HepG2 (cell line): ENCODE data around the gene SPATC1L. TPM values are rescaled to one million over a fixed set of nuclear protein-coding genes. Genes with fewer than 3 reads are reported as not detected.

Experiments
- GATAD2A ChIP-seq: IDR thresholded peaks from 2 replicates; pipeline ENCODE4 v1.6.1; 2016
- KAT8 ChIP-seq: IDR thresholded peaks from 2 replicates; pipeline ENCODE4 v1.6.1; 2016; ENCODE audit warnings: missing genetic modification reagents, missing compliant biosample characterization
- YEATS2 ChIP-seq: sonication (generic); formaldehyde crosslinking; IDR thresholded peaks from 2 replicates; pipeline ENCODE4 v1.4.0; 2020; ENCODE audit warnings: missing genetic modification reagents, borderline replicate concordance
- ZBTB3 ChIP-seq: sonication (generic); formaldehyde crosslinking; IDR thresholded peaks from 2 replicates; pipeline ENCODE4 v1.4.0; 2020; ENCODE audit warnings: low read depth, mild to moderate bottlenecking, moderate library complexity, missing genetic modification reagents, borderline replicate concordance
- ZNF136 ChIP-seq: sonication (generic); formaldehyde crosslinking; IDR thresholded peaks from 2 replicates; pipeline ENCODE4 v1.8.1; 2022; ENCODE audit warnings: low read depth, mild to moderate bottlenecking, moderate library complexity, missing genetic modification reagents
- polyA plus RNA-seq, 8 experiments: library from polyadenylated mRNA; depleted of rRNA in 3 of 8; stranded (reverse) in 7 of 8; unstranded in 1 of 8; fragments of >200 nt; fragmentation: Illumina TruSeq in 4 of 8; extraction: Trizol in 4 of 8; gene quantifications; 2 replicates each; pipeline versions ENCODE4 v1.2.1 to v1.2.3, GENCODE V29; 2011 to 2016; ENCODE audit warnings: low read depth in 4 of 8, missing spikeins in 1 of 8, mixed read lengths in 1 of 8; ENCODE audit not compliant: insufficient read depth in 1 of 8
- total RNA-seq, 5 experiments: library from RNA; depleted of rRNA; stranded (reverse); fragments of >200 nt; fragmentation: Illumina TruSeq; extraction: Trizol; gene quantifications; 2 replicates each; pipeline ENCODE4 v1.2.3, GENCODE V29; 2016; ENCODE audit warnings: low read depth in 1 of 5
- TF ChIP-seq, protein P1 (sequence below): sonication (generic); formaldehyde crosslinking; IDR thresholded peaks from 2 replicates; pipeline ENCODE4 v1.5.1; 2020; ENCODE audit warnings: missing genetic modification reagents, mild to moderate bottlenecking, borderline replicate concordance
- TF ChIP-seq, protein P2 (sequence below): sonication (generic); formaldehyde crosslinking; IDR thresholded peaks from 2 replicates; pipeline ENCODE4 v1.5.0; 2020; ENCODE audit warnings: mild to moderate bottlenecking, missing genetic modification reagents
- TF ChIP-seq, protein P3 (sequence below): sonication (generic); formaldehyde crosslinking; IDR thresholded peaks from 2 replicates; pipeline ENCODE4 v1.5.1; 2020; ENCODE audit warnings: mild to moderate bottlenecking, missing genetic modification reagents, moderate library complexity
- TF ChIP-seq, protein P4 (sequence below): sonication (generic); formaldehyde crosslinking; IDR thresholded peaks from 2 replicates; pipeline ENCODE4 v1.4.0; 2020; ENCODE audit warnings: missing genetic modification reagents, borderline replicate concordance
- TF ChIP-seq, protein P5 (sequence below): sonication (generic); formaldehyde crosslinking; conservative IDR thresholded peaks from 2 replicates; pipeline ENCODE4 v1.8.0; 2022; ENCODE audit warnings: mild to moderate bottlenecking, moderate library complexity, missing genetic modification reagents
- TF ChIP-seq, protein P6 (sequence below): IDR thresholded peaks from 2 replicates; pipeline ENCODE4 v1.6.1; 2016; ENCODE audit warnings: missing genetic modification reagents, missing compliant biosample characterization

SPATC1L gene
- total and polyA plus RNA-seq, 2 of the 13 experiments (the other 11 are each of a cell fraction or from before 2014, with no cell fraction given), result 1.4 to 3.3 TPM

DNA sequence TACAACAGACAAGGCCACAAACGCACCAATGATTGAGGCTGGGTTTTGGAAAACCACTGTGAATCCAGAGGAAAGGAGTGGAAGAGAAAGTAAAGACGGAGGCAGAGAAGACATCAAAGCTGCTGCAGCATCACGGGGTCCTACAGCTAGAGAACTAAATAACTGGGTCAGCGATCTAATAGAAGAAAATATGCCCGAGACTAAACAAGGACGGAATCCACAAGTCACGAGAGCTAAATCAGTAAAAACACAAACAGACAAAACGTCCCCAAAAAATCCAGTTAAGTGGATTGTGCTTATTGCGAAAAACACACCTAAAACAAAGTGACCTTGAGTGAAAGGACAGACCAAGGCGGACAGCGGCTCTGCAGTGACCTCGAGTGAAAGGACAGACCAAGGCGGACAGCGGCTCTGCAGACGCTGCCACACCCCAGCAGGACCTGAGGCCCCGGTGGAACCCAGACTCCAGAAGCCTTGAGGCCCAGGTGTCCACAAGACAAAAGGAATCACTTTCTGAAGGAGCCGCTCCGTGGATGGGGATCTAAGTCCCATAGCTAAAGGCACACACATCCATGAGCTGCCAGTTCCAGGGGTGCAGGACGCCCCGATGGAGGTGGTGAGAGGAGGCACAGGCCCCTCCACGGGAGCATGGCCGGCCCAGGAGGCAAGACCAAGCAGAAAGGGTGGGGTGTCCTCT lies 34.9 kb downstream of the SPATC1L start (continued):
- TF ChIP-seq, protein P1, sequence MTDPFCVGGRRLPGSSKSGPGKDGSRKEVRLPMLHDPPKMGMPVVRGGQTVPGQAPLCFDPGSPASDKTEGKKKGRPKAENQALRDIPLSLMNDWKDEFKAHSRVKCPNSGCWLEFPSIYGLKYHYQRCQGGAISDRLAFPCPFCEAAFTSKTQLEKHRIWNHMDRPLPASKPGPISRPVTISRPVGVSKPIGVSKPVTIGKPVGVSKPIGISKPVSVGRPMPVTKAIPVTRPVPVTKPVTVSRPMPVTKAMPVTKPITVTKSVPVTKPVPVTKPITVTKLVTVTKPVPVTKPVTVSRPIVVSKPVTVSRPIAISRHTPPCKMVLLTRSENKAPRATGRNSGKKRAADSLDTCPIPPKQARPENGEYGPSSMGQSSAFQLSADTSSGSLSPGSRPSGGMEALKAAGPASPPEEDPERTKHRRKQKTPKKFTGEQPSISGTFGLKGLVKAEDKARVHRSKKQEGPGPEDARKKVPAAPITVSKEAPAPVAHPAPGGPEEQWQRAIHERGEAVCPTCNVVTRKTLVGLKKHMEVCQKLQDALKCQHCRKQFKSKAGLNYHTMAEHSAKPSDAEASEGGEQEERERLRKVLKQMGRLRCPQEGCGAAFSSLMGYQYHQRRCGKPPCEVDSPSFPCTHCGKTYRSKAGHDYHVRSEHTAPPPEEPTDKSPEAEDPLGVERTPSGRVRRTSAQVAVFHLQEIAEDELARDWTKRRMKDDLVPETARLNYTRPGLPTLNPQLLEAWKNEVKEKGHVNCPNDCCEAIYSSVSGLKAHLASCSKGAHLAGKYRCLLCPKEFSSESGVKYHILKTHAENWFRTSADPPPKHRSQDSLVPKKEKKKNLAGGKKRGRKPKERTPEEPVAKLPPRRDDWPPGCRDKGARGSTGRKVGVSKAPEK, result no peak
- TF ChIP-seq, protein P2, sequence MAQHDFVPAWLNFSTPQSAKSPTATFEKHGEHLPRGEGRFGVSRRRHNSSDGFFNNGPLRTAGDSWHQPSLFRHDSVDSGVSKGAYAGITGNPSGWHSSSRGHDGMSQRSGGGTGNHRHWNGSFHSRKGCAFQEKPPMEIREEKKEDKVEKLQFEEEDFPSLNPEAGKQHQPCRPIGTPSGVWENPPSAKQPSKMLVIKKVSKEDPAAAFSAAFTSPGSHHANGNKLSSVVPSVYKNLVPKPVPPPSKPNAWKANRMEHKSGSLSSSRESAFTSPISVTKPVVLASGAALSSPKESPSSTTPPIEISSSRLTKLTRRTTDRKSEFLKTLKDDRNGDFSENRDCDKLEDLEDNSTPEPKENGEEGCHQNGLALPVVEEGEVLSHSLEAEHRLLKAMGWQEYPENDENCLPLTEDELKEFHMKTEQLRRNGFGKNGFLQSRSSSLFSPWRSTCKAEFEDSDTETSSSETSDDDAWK (CRISPR knock-in tag), result no peak
- no peak for TF ChIP-seq ZBTB3 (CRISPR knock-in tag)
- TF ChIP-seq, protein P3, sequence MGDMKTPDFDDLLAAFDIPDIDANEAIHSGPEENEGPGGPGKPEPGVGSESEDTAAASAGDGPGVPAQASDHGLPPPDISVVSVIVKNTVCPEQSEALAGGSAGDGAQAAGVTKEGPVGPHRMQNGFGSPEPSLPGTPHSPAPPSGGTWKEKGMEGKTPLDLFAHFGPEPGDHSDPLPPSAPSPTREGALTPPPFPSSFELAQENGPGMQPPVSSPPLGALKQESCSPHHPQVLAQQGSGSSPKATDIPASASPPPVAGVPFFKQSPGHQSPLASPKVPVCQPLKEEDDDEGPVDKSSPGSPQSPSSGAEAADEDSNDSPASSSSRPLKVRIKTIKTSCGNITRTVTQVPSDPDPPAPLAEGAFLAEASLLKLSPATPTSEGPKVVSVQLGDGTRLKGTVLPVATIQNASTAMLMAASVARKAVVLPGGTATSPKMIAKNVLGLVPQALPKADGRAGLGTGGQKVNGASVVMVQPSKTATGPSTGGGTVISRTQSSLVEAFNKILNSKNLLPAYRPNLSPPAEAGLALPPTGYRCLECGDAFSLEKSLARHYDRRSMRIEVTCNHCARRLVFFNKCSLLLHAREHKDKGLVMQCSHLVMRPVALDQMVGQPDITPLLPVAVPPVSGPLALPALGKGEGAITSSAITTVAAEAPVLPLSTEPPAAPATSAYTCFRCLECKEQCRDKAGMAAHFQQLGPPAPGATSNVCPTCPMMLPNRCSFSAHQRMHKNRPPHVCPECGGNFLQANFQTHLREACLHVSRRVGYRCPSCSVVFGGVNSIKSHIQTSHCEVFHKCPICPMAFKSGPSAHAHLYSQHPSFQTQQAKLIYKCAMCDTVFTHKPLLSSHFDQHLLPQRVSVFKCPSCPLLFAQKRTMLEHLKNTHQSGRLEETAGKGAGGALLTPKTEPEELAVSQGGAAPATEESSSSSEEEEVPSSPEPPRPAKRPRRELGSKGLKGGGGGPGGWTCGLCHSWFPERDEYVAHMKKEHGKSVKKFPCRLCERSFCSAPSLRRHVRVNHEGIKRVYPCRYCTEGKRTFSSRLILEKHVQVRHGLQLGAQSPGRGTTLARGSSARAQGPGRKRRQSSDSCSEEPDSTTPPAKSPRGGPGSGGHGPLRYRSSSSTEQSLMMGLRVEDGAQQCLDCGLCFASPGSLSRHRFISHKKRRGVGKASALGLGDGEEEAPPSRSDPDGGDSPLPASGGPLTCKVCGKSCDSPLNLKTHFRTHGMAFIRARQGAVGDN, result peak; percentile 54
- TF ChIP-seq, protein P4, sequence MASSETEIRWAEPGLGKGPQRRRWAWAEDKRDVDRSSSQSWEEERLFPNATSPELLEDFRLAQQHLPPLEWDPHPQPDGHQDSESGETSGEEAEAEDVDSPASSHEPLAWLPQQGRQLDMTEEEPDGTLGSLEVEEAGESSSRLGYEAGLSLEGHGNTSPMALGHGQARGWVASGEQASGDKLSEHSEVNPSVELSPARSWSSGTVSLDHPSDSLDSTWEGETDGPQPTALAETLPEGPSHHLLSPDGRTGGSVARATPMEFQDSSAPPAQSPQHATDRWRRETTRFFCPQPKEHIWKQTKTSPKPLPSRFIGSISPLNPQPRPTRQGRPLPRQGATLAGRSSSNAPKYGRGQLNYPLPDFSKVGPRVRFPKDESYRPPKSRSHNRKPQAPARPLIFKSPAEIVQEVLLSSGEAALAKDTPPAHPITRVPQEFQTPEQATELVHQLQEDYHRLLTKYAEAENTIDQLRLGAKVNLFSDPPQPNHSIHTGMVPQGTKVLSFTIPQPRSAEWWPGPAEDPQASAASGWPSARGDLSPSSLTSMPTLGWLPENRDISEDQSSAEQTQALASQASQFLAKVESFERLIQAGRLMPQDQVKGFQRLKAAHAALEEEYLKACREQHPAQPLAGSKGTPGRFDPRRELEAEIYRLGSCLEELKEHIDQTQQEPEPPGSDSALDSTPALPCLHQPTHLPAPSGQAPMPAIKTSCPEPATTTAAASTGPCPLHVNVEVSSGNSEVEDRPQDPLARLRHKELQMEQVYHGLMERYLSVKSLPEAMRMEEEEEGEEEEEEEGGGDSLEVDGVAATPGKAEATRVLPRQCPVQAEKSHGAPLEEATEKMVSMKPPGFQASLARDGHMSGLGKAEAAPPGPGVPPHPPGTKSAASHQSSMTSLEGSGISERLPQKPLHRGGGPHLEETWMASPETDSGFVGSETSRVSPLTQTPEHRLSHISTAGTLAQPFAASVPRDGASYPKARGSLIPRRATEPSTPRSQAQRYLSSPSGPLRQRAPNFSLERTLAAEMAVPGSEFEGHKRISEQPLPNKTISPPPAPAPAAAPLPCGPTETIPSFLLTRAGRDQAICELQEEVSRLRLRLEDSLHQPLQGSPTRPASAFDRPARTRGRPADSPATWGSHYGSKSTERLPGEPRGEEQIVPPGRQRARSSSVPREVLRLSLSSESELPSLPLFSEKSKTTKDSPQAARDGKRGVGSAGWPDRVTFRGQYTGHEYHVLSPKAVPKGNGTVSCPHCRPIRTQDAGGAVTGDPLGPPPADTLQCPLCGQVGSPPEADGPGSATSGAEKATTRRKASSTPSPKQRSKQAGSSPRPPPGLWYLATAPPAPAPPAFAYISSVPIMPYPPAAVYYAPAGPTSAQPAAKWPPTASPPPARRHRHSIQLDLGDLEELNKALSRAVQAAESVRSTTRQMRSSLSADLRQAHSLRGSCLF (CRISPR knock-in tag), result no peak
- TF ChIP-seq, protein P5, sequence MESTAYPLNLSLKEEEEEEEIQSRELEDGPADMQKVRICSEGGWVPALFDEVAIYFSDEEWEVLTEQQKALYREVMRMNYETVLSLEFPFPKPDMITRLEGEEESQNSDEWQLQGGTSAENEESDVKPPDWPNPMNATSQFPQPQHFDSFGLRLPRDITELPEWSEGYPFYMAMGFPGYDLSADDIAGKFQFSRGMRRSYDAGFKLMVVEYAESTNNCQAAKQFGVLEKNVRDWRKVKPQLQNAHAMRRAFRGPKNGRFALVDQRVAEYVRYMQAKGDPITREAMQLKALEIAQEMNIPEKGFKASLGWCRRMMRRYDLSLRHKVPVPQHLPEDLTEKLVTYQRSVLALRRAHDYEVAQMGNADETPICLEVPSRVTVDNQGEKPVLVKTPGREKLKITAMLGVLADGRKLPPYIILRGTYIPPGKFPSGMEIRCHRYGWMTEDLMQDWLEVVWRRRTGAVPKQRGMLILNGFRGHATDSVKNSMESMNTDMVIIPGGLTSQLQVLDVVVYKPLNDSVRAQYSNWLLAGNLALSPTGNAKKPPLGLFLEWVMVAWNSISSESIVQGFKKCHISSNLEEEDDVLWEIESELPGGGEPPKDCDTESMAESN (CRISPR knock-in tag), result no peak
- TF ChIP-seq, protein P6, sequence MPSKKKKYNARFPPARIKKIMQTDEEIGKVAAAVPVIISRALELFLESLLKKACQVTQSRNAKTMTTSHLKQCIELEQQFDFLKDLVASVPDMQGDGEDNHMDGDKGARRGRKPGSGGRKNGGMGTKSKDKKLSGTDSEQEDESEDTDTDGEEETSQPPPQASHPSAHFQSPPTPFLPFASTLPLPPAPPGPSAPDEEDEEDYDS (CRISPR knock-in tag), result no peak
- TF ChIP-seq ZNF136 (CRISPR knock-in tag), result no peak
- TF ChIP-seq KAT8 (CRISPR knock-in tag), result no peak
- TF ChIP-seq YEATS2 (CRISPR knock-in tag), result no peak
- peak; percentile 36; the same call in 1 of the 2 replicates for TF ChIP-seq GATAD2A (CRISPR knock-in tag)
